Panc1 (cell line): ENCODE results near the gene ERAL1.

Experiments used
- CTCF ChIP-seq: fragments of 450-650 bp; IDR thresholded peaks from 2 replicates; pipeline ENCODE4 v1.5.1; 2017; ENCODE audit warnings: mild to moderate bottlenecking
- POLR2AphosphoS5 ChIP-seq: IDR thresholded peaks from 2 replicates; pipeline ENCODE4 v1.6.1; 2012; ENCODE audit warnings: mild to moderate bottlenecking, low read depth, low read length, moderate library complexity
- REST ChIP-seq, 2 experiments: IDR thresholded peaks; 2 replicates each; pipeline ENCODE4 v1.6.1; 2011 to 2012; ENCODE audit warnings: low read depth in 2 of 2, control low read depth in 1 of 2, low read length in 1 of 2, mild to moderate bottlenecking in 1 of 2, moderate library complexity in 1 of 2; ENCODE audit not compliant: insufficient read depth in 1 of 2
- SIN3A ChIP-seq: IDR thresholded peaks from 2 replicates; pipeline ENCODE4 v1.6.1; 2012; ENCODE audit warnings: low read depth, mild to moderate bottlenecking, low read length, moderate library complexity, borderline replicate concordance; ENCODE audit not compliant: insufficient read depth

- TF ChIP-seq CTCF (0 out of 2 replicates have a peak, but pooled peaks have one; percentile 0), POLR2AphosphoS5 (no peak; the same call in 1 of the 2 replicates), REST (IDR thresholded peaks at IDR 0.05; ENCODE audit: insufficient read depth in 1 of 2, low read depth in 2 of 2, low read length in 1 of 2) (no peak), SIN3A (no peak)
Observed at GRCh38 chr17:28897769-28898526, 43.1 kb downstream of the ERAL1 start.
